Activated naive CD4-positive, alpha-beta T cell treated with Interleukin-2 at 50 U/mL for 16 hours (primary cell): ENCODE data around the gene BMERB1.
"Not testable (repeated sequence)": the region's sequence is repeated elsewhere in the genome, so short reads cannot be mapped to it uniquely, and the experiment has no call there.

Source experiments
- DNase-seq: peaks from one replicate; pipeline ENCODE4 v3.0.0-alpha.2; 2020

The BMERB1 gene

DNA sequence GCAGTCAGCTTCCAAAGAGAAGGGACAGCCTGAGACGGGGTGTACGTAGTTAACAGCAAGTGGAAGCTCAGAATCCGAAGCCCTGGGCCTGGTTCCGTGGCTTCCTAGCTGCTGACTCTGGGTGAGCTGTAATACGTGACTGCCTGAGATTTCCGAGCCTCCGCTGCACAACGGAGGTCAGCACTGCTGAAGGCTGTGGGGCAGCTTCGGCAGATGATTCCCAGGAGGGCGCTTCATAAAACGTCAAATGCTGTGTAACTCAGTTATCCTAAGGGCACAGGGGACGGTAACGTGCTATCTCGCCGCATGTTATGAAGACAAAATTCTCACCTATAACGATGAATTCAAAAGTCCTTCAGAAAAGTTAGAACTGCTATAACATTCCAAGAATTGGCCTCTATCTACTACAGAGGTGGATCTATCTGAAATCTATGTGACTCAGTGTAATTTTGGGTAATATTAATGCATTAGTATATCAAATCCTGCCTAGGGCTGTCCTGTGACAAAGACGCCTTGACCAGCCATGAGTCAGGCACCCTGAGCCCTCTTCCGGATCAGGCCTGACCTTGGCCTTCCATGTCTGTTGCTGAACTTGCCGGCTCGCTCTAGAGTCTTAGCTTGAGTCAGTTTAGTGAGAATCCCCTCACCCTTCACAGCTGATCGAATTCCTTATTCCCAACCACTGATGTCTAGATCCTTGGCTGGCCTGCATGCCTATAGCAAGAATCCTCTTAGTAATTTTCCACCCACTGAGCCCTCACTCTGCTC is 165.1 kb downstream of the BMERB1 start:
- DNase-seq = no peak

DNA sequence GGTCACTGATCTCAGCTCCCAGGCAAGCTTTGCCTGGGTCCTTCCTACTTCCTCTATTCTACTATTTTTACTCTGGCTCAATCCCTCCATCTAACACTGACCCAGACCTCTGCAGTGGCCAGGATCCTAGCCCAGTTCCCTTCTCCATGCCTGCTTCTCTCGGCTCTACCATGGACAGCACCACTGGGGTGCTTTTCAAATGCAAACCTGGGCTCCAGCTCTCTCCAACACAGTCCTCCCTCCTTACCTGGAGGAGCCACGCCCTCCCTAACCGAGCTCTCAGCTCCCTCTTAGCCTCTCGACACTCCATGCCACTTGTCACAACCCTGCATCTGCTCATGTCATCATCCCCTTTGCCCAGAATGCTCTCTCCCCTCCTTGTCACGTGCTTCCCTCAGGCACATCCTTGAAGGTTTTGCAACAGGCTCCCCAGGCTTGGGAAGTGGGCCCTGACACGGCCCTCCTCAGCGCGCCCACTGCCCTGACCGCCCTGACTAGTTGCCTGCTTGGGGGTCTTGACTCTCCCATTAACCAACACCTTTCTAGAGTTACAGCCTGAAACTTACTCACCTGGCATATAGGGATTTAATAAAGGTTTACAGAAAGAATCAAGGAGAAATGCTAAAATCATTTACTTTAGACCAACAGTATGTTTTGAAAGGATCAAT is 167.0 kb downstream of the BMERB1 start:
- no peak for DNase-seq

DNA sequence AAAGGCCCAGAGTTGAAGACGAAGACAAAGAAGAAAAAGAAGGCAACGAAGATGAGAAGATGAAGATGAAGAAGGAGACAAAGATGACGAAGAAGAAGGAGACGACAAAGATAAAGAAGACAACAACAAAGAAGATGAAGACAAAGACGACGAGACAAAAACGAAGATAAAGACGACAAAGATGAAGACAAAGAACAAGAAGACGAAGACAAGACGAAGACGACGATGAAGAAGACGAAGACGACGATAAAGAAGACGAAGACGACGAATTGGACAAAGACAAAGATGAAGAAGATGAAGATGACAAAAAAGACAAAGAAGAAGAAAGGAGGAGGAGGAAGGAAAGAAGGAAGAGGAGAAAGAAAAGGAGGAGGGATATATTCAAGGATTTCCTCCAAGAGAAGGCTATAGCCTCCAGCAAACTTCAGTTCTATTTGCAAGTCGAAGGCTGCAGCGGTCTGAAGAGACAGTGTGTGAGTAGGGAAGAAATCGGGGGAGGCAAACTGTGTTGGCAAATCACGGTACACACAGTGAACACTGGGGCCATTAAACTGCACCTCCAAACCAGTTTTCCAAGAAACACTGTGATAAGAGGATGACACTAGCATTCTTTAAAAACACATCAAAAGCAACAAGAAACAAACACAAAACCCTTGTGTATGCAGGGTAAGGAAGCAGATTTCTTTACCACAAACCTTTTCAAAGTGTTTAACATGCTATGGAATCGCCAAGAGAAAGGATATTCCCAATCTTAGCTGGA is 168.1 kb downstream of the BMERB1 start:
- DNase-seq = no peak

DNA sequence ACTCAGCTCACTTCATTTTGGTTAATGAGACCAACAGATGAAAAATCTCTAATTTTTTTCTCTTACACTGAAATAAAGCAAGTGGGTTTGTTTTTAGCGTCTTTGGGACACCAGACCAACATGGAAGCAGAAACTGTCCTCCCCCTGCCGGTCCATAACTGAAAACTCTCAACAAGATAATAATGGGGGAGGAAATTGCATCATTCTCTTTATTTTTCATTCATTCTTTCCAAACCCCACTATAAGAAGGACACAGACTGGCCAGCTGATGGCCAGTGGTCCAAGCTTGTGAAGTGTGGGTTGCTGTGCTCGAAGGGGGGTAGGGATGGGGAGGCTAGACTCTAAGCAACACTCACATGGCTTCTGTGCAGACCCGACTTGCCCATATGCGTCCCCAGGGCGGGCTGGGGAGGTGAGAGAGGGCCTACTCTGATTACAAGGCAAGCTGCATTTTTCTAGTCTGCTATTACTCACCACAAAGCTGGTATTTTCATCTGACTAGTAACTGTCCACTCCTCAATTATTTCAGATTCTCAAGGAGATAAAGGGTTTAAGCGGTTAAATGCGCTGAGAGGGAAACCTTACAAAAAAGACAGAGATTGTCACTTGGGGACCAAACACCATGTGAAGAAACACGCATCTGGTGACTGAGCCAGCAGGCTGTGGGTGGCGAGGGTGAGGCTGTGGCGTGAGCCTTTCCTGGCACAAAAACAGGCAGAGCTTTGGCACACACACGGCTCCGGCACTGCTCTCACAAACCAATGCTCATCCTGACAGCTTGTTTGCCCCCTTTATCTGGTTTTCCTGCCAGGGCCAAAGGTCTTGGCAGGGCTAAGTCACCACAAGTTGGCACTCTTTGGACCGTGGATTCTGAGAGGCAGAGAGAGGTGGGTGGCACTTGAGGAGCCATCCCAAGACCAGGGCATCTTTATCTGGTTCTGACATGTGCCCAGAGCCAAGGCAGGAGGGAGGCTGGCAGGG is 170.4 kb downstream of the BMERB1 start:
- DNase-seq = no peak

DNA sequence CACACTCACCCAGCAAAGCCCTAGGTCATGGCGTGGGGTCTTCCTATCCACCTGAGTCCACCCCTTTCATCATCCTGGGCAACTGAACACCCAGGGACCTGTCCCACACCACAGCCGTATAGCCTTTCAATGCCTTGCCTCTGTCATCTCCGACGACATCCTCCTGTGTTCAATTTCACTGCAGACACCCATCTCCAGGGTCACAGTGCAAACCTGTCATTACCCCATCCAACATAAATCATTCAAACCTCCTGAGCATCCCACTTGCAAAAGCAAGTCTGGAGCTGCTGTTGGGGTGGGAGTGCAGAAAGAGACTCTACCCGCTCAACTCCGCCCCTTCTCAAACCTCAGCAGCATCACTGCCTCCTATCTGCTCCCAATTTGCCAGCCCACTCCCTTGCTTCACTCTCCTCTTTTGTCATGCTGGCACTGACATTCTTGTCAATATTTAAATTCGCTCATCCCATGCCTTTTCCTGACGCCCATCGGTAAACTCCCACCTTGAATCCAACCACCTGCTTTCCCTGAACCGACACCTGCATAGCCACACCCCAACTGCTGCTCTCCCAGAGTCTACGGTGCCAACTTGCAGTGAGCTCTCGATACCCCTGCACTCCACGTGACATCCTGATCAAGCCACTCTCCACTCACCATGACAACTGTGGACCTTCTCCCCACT is 171.6 kb downstream of the BMERB1 start:
- no peak for DNase-seq

DNA sequence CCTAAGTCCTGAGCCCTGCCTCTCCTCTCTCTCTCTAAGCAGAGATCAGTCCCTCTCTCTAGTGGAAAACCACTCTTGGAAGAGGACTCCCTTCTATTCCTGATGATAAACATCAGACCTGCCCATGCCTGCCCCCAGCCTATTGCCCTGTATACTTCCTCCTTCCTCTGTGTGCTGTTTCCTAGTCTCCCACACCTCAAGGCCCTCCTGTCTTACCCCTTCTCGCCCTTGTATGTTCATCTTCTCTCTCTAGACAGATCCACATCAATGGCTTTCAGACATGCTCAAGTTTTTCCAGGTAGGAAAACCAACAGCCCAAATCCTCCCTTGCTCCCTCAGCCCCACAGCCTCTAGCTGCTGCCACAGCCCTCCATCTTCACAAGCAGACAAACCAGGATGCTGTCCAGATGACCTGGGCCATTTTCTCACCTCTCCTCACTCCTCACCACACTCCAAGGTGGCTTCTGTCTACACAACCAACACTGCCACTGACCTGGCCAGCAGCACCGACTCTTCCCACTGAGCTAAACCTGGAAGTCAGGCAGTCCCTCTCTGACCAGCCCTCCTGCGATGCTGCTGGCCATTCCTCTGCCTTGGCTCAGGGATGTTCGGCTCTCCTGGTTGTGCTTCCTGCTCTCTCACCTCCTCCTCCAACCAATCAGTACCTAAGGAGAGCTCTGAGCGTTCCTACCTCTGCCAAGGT is 172.3 kb downstream of the BMERB1 start:
- no peak for DNase-seq

DNA sequence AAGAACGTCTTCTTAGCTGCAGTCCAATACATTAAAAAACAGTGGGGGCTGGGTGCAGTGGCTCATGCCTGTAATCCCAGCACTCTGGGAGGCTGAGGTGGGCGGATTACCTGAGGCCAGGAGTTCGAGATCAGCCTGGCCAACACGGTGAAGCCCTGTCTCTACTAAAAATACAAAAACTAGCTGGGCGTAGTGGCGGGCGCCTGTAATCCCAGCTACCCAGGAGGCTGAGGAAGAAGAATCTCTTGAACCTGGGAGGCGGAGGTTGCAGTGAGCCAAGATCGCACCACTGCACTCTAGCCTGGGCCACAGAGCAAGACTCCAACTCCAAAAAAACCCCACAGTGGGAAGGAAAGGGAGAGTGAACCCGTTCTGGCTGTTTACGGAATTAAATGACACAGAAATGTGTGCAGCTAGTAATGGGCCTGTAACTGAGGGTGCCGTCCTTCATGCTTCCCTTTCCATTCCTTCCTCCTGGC is 172.9 kb downstream of the BMERB1 start:
- DNase-seq = not testable (repeated sequence)

DNA sequence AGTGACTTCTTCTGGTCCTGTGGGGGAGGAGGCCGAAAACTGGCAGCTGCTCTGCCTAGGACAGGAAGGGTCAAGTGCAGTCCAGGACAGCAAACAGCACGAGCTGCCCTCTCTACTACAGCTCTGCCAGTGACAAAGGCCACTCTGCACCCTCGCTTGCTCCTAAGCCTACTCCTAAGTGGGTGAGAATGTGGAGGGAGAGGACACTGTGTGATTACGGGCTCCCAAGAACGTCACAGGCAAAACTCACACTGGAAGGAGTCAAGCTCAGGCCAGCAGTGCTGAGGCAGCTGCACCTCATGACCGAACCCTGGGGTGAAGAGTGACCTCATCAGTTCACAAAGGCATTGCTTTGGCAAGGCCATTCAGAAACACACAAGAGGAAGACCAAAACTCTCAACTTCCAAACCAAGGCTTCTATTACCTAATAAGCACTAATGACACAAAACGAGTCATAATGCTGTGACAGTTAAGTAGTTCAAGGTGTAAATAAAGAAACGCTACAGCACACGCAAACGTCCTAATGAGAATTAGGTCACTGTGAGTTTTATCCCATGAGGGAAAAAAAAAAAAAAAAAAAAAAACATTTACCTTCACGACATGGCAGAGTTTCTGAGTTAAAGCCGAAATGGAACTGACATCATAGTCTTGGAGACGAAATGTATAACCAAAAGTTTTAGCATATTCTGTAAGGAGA is 173.5 kb downstream of the BMERB1 start:
- DNase-seq = no peak

DNA sequence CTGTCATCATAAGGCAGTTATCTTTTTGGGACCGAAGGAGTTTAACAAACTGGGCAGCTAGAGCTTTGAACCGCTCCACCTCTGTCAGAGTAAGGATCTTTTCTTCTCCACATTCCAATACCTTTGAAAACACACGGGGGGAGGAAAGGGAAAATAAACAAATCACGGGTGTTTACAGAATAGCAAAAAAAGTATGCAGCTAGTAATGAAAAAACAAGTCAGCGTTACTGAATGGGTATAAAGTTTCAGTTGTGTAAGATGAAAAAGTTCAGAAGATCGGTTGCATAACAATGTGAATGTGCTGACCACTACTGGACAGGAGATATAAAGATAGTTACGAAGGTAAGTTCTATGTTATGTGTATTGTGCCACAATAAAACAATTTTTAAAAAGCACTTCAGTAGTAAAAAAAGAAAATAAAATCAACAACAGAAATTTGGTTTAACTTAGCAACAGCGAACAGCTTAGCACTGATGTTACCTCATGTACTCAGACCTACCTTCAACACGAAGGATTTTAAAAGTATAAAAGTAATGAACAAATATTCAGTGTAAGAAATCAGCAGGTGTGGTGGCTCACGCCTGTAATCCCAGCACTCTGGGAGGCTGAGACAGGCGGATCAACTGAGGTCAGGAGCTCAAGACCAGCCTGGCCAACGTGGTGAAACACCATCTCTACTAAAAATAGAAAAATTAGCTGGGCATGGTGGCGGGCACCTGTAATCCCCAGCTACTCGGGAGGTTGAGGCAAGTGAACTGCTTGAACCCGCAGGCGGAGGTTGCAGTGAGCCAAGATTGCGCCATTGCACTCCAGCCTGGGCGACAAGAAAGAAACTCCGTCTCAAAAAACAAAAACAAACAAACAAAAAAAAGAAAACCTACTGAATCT is 174.3 kb downstream of the BMERB1 start:
- no peak for DNase-seq

DNA sequence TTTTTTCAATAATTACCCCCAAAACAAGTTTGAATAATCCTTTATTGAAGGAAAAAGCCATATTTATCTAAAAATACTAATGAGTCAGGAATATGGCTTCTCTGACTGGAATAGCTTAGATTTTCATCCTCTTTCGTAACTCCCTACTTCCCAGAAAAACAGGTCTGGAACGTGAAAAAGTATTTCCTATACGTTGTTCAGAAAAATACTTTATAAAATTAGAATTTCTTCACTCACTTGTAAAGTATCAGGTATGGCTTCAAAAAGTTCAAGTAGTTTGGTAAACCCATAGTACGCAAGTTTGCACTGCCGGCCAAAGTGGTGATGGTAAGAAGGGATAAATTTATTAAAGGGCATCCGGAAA is 174.9 kb downstream of the BMERB1 start:
- DNase-seq = no peak

DNA sequence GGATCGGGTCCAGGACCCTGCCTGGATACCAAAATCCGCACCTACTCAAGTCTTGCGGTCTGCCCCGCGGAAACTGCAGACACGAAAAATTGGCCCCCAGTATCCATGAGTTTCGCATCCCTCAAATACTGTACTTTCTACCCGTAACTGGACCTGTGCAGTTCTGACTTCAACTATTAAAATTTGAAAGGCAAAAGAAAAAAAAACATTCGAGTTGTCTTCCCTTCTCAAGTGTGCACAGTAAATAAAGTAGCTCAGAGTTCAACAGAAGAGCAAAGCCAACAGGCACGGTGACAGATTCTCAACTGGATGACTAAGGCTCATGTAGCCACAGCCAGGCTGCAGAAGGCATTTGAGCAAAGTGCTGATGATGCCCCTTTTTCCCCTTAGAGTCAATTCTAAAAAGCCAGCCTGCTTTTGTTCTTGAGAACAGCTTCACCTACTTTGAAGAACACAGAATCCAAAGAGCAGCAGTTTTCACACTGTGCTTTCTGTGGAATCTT is 176.0 kb downstream of the BMERB1 start:
- DNase-seq = no peak

DNA sequence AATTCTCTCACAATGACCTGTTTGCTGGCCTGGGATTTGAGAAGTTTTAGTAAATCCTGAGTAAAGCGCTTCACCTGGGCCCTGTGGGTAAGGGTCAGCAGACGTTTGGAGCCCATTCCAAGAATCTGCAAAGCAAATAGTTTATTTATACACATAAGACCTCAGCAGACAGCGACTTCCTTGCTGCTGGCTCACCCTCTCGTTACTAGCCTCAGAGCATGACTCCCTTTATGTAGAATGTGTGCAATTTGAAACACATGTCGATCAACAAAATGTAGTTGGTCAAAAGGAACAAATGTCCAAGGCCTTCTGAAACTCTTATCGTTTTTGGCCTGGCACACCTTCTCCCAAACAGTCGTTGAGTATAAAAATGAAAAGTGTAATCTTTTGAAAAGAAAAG is 177.2 kb downstream of the BMERB1 start:
- no peak for DNase-seq

DNA sequence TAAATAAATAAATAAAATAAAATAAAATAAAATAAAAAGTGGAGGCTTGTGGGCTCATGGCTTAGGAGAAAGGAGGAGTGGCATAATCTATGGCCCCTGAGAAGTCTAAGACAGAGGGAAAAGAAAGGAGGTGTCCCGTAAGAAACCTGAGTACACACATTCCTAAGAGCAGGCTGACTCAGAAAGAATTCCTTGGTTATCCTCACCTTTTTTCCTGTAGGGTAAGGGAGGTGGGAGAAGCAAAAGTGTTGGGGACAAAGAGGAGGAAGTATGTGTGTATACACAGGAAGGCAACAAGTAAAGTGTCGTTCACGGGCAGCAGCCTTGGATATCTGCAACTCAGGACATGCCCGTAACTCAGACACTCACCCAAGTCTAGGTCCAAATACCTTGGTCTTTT is 179.3 kb downstream of the BMERB1 start:
- DNase-seq = no peak

DNA sequence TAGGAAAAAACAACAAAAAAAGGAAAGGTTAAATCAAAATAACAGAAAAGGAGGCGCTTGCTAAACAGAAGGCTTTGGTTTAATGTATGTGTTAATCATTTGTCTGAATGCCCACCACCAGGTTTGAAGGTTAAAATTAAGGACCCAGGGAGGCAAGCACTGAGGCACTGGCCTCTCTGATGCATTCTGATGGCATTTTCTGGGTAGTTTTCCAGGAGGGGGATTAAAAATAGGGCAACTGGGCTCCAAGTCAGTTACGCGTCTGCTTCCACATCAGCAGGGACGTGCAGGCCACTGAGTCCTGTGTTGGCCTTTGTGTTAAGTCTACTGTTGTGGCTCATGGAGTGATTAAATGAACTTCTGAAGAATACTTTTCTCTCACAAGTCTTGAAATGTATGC is 181.6 kb downstream of the BMERB1 start:
- no peak for DNase-seq

DNA sequence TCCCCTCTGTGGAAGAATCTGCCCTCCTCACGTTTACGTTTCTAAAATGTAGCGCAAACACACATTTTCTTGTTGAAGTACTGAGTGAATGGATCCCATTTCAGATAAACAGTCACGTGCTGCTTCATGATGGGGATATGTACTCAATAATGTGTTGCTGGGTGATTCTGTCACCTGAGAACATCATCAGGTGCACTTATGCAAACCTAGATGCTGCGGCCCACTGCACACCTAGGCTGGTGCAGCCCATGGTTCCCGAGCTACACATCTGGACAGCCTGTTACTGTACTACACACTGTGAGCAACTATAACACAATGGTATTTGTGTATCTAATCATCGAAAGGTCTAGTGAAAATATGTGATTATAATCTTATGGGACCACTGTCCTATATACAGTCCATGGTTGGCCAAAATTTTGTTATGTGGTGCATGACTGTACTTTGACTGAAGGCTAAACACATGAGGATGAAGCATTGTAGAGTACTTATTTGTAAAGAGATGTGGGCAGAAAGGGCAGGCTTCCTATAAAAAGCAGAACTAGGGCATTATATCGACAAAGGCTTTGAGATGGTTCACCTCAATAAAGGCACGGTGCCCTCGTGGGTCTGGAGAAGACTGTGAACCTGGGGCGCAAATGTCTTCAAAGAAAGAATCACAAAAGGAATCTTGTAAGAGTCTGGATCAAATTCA is 182.2 kb downstream of the BMERB1 start:
- no peak for DNase-seq

DNA sequence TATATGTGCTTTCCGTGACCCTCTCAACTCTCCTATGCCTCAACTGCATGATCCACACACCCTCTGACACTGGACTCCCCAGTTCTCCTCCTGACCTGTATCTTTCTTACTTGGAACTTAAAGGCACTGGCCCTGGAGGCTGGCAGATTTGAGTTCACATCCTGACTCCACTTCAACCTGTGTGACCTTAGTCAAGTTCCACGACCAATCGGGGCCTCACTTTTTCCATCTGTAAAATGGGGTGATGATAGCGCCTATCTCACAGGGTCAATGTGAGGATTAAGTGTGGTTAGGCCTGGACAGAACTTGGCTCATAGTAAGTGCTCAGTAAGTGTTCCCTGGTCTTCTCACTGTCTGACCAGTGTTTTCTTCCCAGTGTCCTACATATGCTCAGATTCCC is 183.5 kb downstream of the BMERB1 start:
- no peak for DNase-seq

DNA sequence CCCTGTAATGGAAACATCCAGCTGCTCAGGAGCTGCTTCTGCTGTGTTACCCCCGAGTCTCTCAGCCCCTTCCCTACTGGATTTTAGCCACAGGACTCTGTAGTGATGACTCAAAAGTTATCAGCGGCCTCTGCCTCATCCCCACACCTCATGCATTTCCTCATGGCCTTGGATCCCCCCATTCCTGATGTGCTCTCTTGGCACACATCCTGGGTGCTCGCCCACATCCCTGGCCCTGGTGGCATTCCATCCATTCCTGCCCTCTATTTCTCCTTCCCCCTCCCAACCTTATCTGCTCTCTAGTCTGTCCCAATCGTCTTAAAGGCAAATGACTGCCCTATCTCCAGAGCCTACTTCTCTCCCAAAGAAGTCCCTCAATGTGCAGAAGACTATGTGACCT is 184.0 kb downstream of the BMERB1 start:
- DNase-seq = no peak

DNA sequence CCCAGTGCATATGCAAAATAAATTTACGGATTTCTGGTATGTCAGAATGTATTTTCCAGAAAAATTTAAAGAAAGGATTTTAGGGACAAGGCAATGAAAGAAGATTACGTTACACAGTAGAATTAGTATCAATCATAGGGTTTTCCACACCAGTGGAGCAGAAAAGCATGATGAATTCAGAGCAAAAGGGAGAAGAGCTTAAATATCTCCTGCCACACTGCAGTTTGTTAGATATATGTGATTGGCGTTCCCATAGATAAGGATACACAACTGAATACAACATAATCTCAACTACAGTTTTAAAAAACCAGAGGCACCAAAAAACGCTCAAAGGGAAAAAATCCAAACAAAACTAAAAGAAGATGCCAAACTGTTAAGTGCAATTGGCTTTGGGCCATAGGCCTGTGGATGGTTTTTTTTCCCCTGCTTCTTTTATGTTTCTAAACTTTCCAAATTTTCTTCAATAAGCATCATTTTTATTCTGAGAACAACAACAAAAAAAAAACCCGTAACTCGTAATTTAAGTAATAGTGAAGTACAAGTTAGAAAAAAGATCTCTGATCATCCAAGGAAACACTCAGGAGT is 186.3 kb downstream of the BMERB1 start:
- no peak for DNase-seq
